ENCODE data around the gene ELAVL4. TPM values are rescaled to one million over a fixed set of nuclear protein-coding genes. Genes with fewer than 3 reads are reported as not detected.

The ELAVL4 gene
- total and polyA plus RNA-seq, 2 of the 8 experiments (the other 6 are each of a cell fraction or from before 2014, with no cell fraction given), result 0.21 to 0.89 TPM

DNA sequence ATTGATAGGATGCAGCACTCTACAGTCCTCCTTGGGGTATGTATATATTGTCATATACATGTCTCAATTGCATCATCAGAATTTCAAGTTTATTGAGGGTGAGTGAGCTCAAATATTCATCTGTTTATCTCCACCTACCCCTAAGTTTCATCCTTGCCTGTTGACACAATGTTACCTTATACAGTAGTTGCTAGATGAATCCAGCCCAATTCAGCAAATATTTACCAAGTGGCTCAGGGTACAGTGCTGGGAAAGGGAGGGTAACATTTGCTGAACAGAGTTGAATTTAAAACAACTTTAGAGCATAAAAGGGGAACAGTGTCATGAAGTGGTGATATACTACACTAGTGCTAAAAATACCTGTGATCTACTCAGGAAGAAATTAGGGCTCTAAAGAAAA lies 14.4 kb downstream of the ELAVL4 start:
- H3K4ac ChIP-seq (replicated peaks; ENCODE audit: insufficient read length, low read depth, low read length), result no peak overlapping the region
- no peaks in the 10 kb centered on the region for H3K79me2 ChIP-seq (ENCODE audit: control insufficient read depth in 1 of 2, insufficient read depth in 2 of 2, low read length in 2 of 2)
- H3K9me3 ChIP-seq (ENCODE audit: insufficient read depth in 2 of 2, low read depth in 1 of 2, low read length in 1 of 2), result no peaks in the 10 kb centered on the region
- H3K4me1 ChIP-seq (replicated peaks in 1 of 4; ENCODE audit: control insufficient read depth in 3 of 4, insufficient read depth in 4 of 4, low read length in 3 of 4), result no peaks in the 10 kb centered on the region
- H3K14ac ChIP-seq (ENCODE audit: insufficient read length), result no peak overlapping the region
- TF ChIP-seq POLR2A (IDR thresholded peaks at IDR 0.05; ENCODE audit: control extremely low read depth in 1 of 2, low read depth in 2 of 2, low read length in 2 of 2) (no peak), MAFK (IDR thresholded peaks at IDR 0.05; ENCODE audit: low read depth, low read length) (no peak), HDAC6 (IDR thresholded peaks at IDR 0.05; ENCODE audit: low read depth, low read length) (no peak)
- H3K23ac ChIP-seq (ENCODE audit: insufficient read length), result no peak overlapping the region
- H3K79me1 ChIP-seq (ENCODE audit: low read depth, low read length), result no peaks in the 10 kb centered on the region
- H2BK20ac ChIP-seq (ENCODE audit: low read length), result no peak overlapping the region
- H4K20me1 ChIP-seq (replicated peaks in 1 of 2; ENCODE audit: control insufficient read depth in 1 of 2, insufficient read depth in 2 of 2, low read length in 2 of 2), result no peaks in the 10 kb centered on the region
- no peak overlapping the region for H2BK12ac ChIP-seq (ENCODE audit: low read depth, low read length)
- no peak overlapping the region for H3K9ac ChIP-seq (replicated peaks in 1 of 4; ENCODE audit: extremely low read depth in 1 of 4, low read depth in 3 of 4, low read length in 3 of 4)
- H2BK5ac ChIP-seq (ENCODE audit: low read depth, low read length), result no peak overlapping the region
- no peaks in the 10 kb centered on the region for H3K27me3 ChIP-seq (replicated peaks in 1 of 4; ENCODE audit: control insufficient read depth in 3 of 4, extremely low read depth in 1 of 4, insufficient read depth in 3 of 4, low read length in 3 of 4)
- no peak overlapping the region for H3K4me2 ChIP-seq (ENCODE audit: insufficient read depth in 1 of 2, low read depth in 2 of 2, low read length in 2 of 2)
- DNase-seq (ENCODE audit: low read depth in 1 of 2, low spot score in 2 of 2), result no peak
- H2AK5ac ChIP-seq (ENCODE audit: low read depth, low read length), result no peak overlapping the region
- no peak overlapping the region for H3K56ac ChIP-seq (replicated peaks; ENCODE audit: insufficient read length, low read depth, low read length)
- no peak overlapping the region for H3K4me3 ChIP-seq (ENCODE audit: extremely low read depth in 1 of 4, insufficient read depth in 2 of 4, low read depth in 3 of 4, low read length in 4 of 4)
- H2BK120ac ChIP-seq (replicated peaks; ENCODE audit: low read depth, low read length), result no peak overlapping the region
- H3K23me2 ChIP-seq (ENCODE audit: low read depth, low read length), result no peaks in the 10 kb centered on the region; the same call in 1 of the 2 replicates
- H3K27ac ChIP-seq (ENCODE audit: low read depth, low read length), result no peak overlapping the region
- H3K18ac ChIP-seq (ENCODE audit: extremely low read depth, low read length), result no peak overlapping the region
- ChIA-PET POLR2A (ENCODE audit: partially characterized antibody) (no interaction called here), CTCF (ENCODE audit: partially characterized antibody) (interaction anchor here (0.9 kb wide), 1 partner anchor 18 kb away, joined by 4 read pairs; no protein-coding TSS in a partner anchor)
- H4K8ac ChIP-seq (ENCODE audit: extremely low read depth, insufficient read depth, low read length), result no peak overlapping the region
- H3K36me3 ChIP-seq (ENCODE audit: control insufficient read depth in 2 of 4, insufficient read depth in 4 of 4, low read length in 3 of 4), result no peaks in the 10 kb centered on the region
- no peak overlapping the region for H4K91ac ChIP-seq (replicated peaks; ENCODE audit: insufficient read length, low read length)
- H2AFZ ChIP-seq (ENCODE audit: low read length), result no peak overlapping the region
- no peak for FAIRE-seq
- no peak overlapping the region for H4K5ac ChIP-seq (ENCODE audit: insufficient read length, low read depth, low read length)
- H2BK15ac ChIP-seq (ENCODE audit: low read length), result no peak overlapping the region
